Measurements from ENCODE around the gene CERS5. TPM values are rescaled to one million over a fixed set of nuclear protein-coding genes. Genes with fewer than 3 reads are reported as not detected.
A peak's percentile ranks its signal among the peaks of the same experiment; 100 is the strongest.

The CERS5 gene
- total RNA-seq, 1 experiment from 2014 or later: 30.8 TPM

GRCh38 chr12:50132505-50133135 is 34.5 kb downstream of the CERS5 start:
- peak; percentile 64 for DNase-seq (ENCODE audit: low read depth)

DNA sequence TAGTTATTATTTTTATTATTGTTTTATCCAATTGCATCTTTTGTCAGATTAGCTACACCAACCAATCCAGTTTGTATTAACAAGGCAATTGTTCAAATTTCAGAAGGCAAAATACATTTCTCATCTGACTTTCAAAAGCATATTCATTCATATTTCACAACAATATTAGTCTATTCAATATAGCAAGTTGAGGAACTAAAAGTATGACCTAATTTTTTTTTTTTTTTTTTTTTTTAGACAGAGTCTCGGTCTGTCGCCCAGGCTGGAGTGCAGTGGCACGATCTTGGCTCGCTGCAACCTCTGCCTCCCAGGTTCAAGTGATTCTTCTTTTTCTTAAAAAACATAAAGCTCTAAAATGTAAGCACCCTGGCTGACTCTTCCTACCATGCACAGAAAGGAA is 37.9 kb downstream of the CERS5 start:
- no peak for DNase-seq (ENCODE audit: low read depth)

DNA sequence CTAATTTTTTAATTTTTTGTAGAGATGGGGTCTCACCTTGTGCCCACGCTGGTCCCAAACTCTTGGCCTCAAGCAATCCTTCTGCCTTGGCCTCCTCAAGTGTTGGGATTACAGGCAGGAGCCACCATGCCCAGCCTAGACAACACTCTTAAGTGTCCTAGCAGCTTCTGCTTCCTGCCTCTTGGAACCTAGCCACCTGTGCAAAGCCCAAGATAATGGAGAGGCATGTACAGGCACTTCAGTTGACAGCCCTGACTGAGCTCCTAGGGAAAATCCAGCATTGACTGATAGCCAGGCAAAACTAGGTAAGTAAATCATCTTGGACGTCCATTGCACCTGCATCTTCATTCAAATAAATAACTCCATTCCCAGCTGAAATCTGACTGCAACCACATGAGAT is 39.6 kb downstream of the CERS5 start:
- no peak for DNase-seq (ENCODE audit: low read depth)

GRCh38 chr12:50123203-50123602 is 44.0 kb downstream of the CERS5 start:
- DNase-seq (ENCODE audit: low read depth): no peak

DNA sequence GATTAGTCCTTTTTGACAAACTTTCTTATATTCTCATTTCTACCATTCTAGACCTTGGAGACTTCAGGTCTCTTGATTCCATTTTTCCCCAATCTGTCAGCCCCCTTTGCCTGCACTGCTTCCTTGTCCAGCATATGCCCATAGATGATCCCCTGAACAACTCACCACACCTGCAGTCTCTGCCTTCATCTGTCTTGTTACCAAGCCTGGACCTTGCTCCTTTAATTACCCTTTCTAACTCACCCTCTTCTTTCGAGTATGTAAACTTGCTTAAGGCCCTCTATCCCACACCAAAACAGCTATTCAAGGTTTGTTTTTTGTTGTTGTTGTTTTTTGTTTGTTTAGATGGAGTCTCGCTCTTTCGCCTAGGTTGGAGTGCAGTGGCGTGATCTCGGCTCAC is 45.5 kb downstream of the CERS5 start:
- DNase-seq (ENCODE audit: low read depth): no peak

- no peak for DNase-seq (ENCODE audit: low read depth)
Measured at GRCh38 chr12:50120953-50121352, 46.2 kb downstream of the CERS5 start.

GRCh38 chr12:50120521-50120920 is 46.6 kb downstream of the CERS5 start:
- DNase-seq (ENCODE audit: low read depth): no peak

GRCh38 chr12:50119387-50119786 is 47.8 kb downstream of the CERS5 start:
- DNase-seq (ENCODE audit: low read depth): no peak

- DNase-seq (ENCODE audit: low read depth): no peak
Measured at GRCh38 chr12:50117057-50117622, 50.0 kb downstream of the CERS5 start.

GRCh38 chr12:50112456-50113218 is 54.5 kb downstream of the CERS5 start:
- DNase-seq (ENCODE audit: low read depth): peak; percentile 38

DNA sequence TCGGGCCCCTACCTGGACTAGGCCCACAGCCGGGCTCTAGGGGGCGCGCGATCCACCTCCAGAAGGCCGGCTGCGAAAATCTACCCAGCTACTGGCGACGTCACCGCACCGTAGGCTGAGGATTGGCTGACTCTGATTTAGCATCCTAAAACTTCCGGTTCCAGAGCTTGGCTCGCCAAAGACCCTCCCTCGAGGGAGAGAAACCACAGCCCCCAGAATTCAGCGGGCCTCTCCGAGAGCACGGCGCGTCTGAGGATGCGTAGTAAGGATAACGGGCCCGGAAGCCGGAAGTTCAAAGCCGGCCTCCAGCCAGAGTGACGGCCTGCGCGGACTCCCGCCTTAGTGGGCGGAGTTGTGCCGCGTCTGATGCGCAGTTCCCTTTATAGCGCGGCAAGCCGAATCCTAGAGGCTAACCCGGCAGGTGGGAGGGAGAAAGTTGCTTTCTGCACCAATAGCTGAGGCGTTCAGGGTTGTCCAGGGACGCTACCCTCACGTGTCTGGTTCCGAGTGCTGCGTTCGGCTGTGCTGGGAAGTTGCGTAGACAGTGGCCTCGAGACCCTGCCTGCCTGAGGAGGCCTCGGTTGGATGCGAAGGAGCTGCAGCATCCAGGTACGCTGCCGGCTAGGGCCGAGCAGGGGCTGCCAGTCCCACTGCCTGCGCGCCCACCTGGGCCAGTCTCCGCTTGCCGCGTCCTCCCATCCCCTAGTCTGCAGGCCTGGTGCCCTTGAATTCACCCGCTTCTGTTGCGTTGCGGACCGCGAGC is 55.3 kb downstream of the CERS5 start, which contains the start of gene COX14:
Gene COX14, plus strand, starts transcription at position 544 of the 763 bp plus-strand sequence. CDS start 7,808 bp downstream, outside the sequence.
- DNase-seq (ENCODE audit: low read depth): peak; percentile 100

GRCh38 chr12:50111395-50111692 is 55.8 kb downstream of the CERS5 start:
- no peak for DNase-seq (ENCODE audit: low read depth)

- DNase-seq (ENCODE audit: low read depth): peak; percentile 80
Measured at GRCh38 chr12:50110762-50111351, 56.3 kb downstream of the CERS5 start.

GRCh38 chr12:50110127-50110761 is 56.9 kb downstream of the CERS5 start:
- peak; percentile 48 for DNase-seq (ENCODE audit: low read depth)

DNA sequence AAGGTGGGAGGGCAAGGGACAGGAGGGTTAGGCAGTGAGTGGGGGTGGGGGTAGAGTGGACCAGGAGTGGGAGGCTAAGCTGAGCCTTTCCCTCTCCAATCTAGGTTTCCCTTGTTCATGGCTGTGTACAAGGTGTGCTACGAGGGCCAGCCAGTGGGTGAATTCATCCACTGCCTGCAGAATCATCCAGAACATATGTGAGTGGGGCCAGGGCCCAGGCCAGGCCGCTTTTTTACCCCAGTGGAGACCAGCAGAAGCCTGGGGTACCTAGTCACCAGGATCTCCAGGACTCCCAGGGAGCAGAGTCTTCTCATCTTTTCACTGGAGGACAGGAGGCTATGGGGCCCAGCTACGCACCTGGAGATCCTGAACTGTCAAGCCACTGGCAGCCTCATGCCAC is 57.9 kb downstream of the CERS5 start:
- DNase-seq (ENCODE audit: low read depth): no peak

- DNase-seq (ENCODE audit: low read depth): no peak
Measured at GRCh38 chr12:50107416-50108268, 59.5 kb downstream of the CERS5 start.

- no peak for DNase-seq (ENCODE audit: low read depth)
Measured at GRCh38 chr12:50106907-50107306, 60.3 kb downstream of the CERS5 start.

DNA sequence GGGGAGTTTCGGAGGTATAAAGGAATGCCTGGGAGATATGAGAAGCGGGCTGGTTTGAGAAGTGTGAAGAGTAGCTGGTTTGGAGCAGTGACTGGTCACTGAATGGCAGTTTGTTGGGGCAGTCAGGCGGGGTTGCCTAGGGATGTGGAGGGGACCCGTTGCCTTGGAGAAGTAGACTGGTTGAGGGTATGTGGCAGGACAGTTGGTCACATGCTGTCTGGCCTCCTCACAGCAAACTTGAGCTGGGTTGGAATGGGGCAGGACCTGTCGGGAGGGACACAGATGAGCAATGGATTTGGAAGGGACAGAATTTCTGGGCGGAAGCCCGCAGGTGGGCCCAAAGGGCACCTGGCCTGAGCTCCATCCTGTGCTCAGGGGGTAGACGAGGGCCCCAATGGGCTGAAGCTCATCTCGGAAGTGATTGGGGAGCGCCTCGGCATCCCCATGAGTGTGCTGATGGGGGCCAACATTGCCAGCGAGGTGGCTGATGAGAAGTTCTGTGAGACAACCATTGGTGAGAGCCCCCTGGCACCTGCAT is 61.2 kb downstream of the CERS5 start:
- no peak for DNase-seq (ENCODE audit: low read depth)

GRCh38 chr12:50104417-50105366 is 62.5 kb downstream of the CERS5 start:
- no peak for DNase-seq (ENCODE audit: low read depth)

All from LHCN-M2 (cell line).